Right lobe of liver (tissue), 6 donors: Measurements from ENCODE around the gene CAMKK2. TPM values are rescaled to one million over a fixed set of nuclear protein-coding genes. Genes with fewer than 3 reads are reported as not detected.
A peak's percentile ranks its signal among the peaks of the same experiment; 100 is the strongest.

ENCODE experiments used
- ATAC-seq, 4 donors: fragments of 200-7000 bp; cut with Tn5 transposase; one replicate each; pipeline ENCODE4 v1.9.1; 2020; ENCODE audit warnings: mild to moderate bottlenecking in 4 of 4, moderate library complexity in 4 of 4
- DNase-seq, 3 donors: peaks; one replicate each; pipeline ENCODE4 v3.0.0-alpha.2; 2020
- H3K27ac ChIP-seq, 3 donors: fragments of 200-600 bp; one replicate each; pipeline ENCODE4 v1.8.0; 2022
- H3K27me3 ChIP-seq, 2 donors: fragments of 200-600 bp; one replicate each; pipeline ENCODE4 v1.8.0; 2022
- H3K36me3 ChIP-seq, 4 donors: fragments of 200-600 bp; sonication (generic) in 1 of 4; one replicate each; pipeline versions ENCODE4 v1.5.1 to v1.8.0; 2017 to 2022; ENCODE audit warnings: control low read depth in 1 of 4
- H3K4me1 ChIP-seq, 4 donors: fragments of 200-600 bp; sonication (generic) in 1 of 4; one replicate each; pipeline versions ENCODE4 v1.5.1 to v1.8.0; 2017 to 2022; ENCODE audit warnings: control low read depth in 1 of 4
- H3K4me3 ChIP-seq, 3 donors: fragments of 200-600 bp; one replicate each; pipeline ENCODE4 v1.8.0; 2022
- H3K9me3 ChIP-seq, 4 donors: fragments of 200-600 bp; sonication (generic) in 1 of 4; one replicate each; pipeline versions ENCODE4 v1.5.1 to v1.8.0; 2017 to 2022; ENCODE audit warnings: control low read depth in 1 of 4
- POLR2A ChIP-seq: fragments of 450-650 bp; IDR thresholded peaks from one replicate; pipeline ENCODE4 v1.6.1; 2017; ENCODE audit warnings: antibody characterized with exemption, mild to moderate bottlenecking
- WGBS: methylation state at CpG from one replicate; pipeline ENCODE4 v1.1.6; 2018; ENCODE audit warnings: low coverage, low lambda C conversion rate; ENCODE audit not compliant: insufficient coverage; ENCODE audit errors: missing lambda C conversion rate; 5-methylcytosine and 5-hydroxymethylcytosine counted together
- intact Hi-C, 2 donors: fragments of 100-400 bp; cut with DNase I; formaldehyde crosslinking; loops; one replicate each; pipeline versions ENCODE4 v1.11.2 to v1.14.1; 2022
- total RNA-seq, 6 experiments: library from RNA; depleted of rRNA in 2 of 6; stranded (reverse); fragments of >200 nt in 2 of 6; fragmentation: NEBNext Ultra II Directional in 3 of 6; extraction: Animal tissue kit (Norgen Biotek cat#: 25700) in 3 of 6; gene quantifications; one replicate each; pipeline versions ENCODE4 v1.1.0 to v1.2.4, GENCODE V29; 2016 to 2023
- TF ChIP-seq, protein P1 (sequence below), 4 donors: fragments of 200-600 bp in 3 of 4; fragments of 450-650 bp in 1 of 4; IDR thresholded peaks; one replicate each; pipeline versions ENCODE4 v1.5.1 to v1.8.0; 2016 to 2022; ENCODE audit warnings: antibody characterized with exemption in 4 of 4, mild to moderate bottlenecking in 2 of 4
- donor health status: DM: no; HTN: yes; CAD: no.
- donor health status: DM: no; HTN: no; CAD: no.
- donor health status: DM: no; HTN: no; CAD: no.
- donor health status: DM: no; HTN: yes; CAD: no.
- donor health status: DM: no; HTN: yes; CAD: no.

Gene CAMKK2
- total RNA-seq, 6 experiments from 2014 or later = 20.6 to 31.8 (median 24.1) TPM

DNA sequence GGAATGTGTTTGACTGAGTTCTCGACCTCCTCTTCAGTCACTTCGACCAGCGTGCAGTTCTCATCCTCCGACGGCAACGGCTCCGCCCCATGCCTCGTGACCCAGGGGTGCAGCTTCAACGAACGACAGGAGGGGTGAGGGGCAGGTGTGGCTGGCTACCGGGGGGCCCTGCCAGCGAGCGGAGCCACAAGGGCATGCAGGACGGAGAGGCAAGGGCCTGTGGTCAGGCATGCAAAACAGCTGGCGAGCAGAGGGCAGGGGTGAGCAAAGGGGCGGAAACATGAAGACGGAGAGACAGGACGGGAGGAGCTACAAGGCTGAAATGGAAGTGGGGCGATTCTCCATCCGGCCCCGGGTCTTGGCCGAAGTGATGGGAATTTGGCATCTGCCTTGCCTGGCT, 47.9 kb downstream of the CAMKK2 start:
- DNase-seq (no peak), ATAC-seq (no peak)
- TF ChIP-seq, protein P1, sequence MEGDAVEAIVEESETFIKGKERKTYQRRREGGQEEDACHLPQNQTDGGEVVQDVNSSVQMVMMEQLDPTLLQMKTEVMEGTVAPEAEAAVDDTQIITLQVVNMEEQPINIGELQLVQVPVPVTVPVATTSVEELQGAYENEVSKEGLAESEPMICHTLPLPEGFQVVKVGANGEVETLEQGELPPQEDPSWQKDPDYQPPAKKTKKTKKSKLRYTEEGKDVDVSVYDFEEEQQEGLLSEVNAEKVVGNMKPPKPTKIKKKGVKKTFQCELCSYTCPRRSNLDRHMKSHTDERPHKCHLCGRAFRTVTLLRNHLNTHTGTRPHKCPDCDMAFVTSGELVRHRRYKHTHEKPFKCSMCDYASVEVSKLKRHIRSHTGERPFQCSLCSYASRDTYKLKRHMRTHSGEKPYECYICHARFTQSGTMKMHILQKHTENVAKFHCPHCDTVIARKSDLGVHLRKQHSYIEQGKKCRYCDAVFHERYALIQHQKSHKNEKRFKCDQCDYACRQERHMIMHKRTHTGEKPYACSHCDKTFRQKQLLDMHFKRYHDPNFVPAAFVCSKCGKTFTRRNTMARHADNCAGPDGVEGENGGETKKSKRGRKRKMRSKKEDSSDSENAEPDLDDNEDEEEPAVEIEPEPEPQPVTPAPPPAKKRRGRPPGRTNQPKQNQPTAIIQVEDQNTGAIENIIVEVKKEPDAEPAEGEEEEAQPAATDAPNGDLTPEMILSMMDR (IDR thresholded peaks at IDR 0.05) = no peak
- TF ChIP-seq POLR2A = no peak
- Histone ChIP-seq H3K4me1 (no peaks in the 10 kb centered on the region), H3K27me3 (no peaks in the 10 kb centered on the region), H3K27ac (no peak overlapping the region), H3K9me3 (no peaks in the 10 kb centered on the region), H3K4me3 (no peak overlapping the region), H3K36me3 (peaks cover 0 to 76% (median 22%) of the 10 kb centered on the region in 4 donors)
- WGBS = 70% methylated on average over 2 of the region's 22 CpGs
- intact Hi-C loops = no loop called here

DNA sequence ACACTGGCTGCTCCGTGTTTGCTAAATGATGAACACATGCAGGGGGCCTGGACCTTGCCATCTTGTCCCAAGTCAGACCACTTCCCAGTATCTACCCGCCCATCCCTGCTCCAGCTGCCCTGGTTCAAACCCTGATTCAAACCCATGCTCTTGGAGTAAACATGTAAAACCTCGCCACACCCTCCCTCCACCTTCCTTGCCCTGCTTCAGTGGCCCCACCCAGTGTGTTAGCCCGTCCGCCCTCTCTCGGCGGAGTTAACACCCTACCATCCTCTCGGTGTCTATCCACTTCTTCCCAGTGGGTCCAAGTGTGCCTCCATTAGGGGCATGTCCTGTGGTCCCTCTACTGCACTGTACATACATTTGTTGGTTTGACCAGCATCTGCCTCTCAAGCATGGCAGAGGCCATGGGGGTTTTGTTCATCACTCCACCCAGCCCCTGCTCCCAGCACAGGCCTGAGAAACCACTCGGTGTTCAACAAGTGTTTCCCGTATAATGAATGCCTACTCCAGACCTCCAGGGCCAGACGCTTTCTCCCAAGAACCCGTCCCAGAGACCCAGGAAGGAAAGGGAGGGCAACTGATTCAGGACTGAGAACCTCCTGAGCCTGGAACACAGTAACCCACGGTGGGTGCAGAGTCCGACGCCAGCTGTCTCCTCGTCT, 49.5 kb downstream of the CAMKK2 start:
- no peaks in the 10 kb centered on the region for H3K9me3 ChIP-seq
- no peaks in the 10 kb centered on the region for H3K4me1 ChIP-seq
- H3K27ac ChIP-seq = no peak overlapping the region
- no peak overlapping the region for H3K4me3 ChIP-seq
- no peak for DNase-seq
- WGBS = 91% methylated on average over 8 of the region's 16 CpGs
- H3K36me3 ChIP-seq = peaks cover 0 to 64% (median 15%) of the 10 kb centered on the region in 4 donors
- peak in 1 of 4 donors; percentile 11 for ATAC-seq
- intact Hi-C loops = no loop called here
- TF ChIP-seq POLR2A = no peak
- TF ChIP-seq, protein P1 (IDR thresholded peaks at IDR 0.05) = no peak
- H3K27me3 ChIP-seq = no peaks in the 10 kb centered on the region

- Histone ChIP-seq H3K27me3 (no peaks in the 10 kb centered on the region), H3K36me3 (peaks cover 0 to 56% (median 11%) of the 10 kb centered on the region in 4 donors), H3K27ac (no peak overlapping the region), H3K9me3 (no peaks in the 10 kb centered on the region), H3K4me3 (no peak overlapping the region), H3K4me1 (no peaks in the 10 kb centered on the region)
- DNase-seq (no peak), ATAC-seq (no peak)
- WGBS = 85% methylated on average over 6 of the region's 7 CpGs
- no peak for TF ChIP-seq POLR2A
- TF ChIP-seq, protein P1 (IDR thresholded peaks at IDR 0.05) = no peak
- intact Hi-C loops = no loop called here
These were observed 50.6 kb downstream of the CAMKK2 start for GRCh38 chr12:121245951-121246350.

GRCh38 chr12:121245031-121245430, 51.5 kb downstream of the CAMKK2 start:
- no peak for DNase-seq

More at GRCh38 chr12:121245031-121245430, 51.5 kb downstream of the CAMKK2 start:
- H3K27me3 ChIP-seq = no peaks in the 10 kb centered on the region
- intact Hi-C loops = no loop called here
- ATAC-seq = no peak
- peaks cover 0 to 47% (median 6%) of the 10 kb centered on the region in 4 donors for H3K36me3 ChIP-seq
- no peak overlapping the region for H3K27ac ChIP-seq
- H3K4me1 ChIP-seq = peaks cover 0 to 2% (median 0%) of the 10 kb centered on the region in 4 donors
- H3K9me3 ChIP-seq = no peaks in the 10 kb centered on the region
- no CpG with 5 or more reads among the region's 14 CpGs for WGBS
- H3K4me3 ChIP-seq = no peak overlapping the region
- TF ChIP-seq POLR2A = no peak
- TF ChIP-seq, protein P1 (IDR thresholded peaks at IDR 0.05) = no peak
